Fibroblast of lung (primary cell): ENCODE measurements around the gene NRXN2. TPM values are rescaled to one million over a fixed set of nuclear protein-coding genes. Genes with fewer than 3 reads are reported as not detected.

ENCODE experiments used
- DNase-seq, 2 donors: peaks; one replicate each; pipeline versions ENCODE4 v3.0.0 to v3.0.0-alpha.2; 2010; ENCODE audit warnings: low read depth in 2 of 2
- H2AFZ ChIP-seq: 2 replicates; pipeline ENCODE4 v1.5.1; 2012; ENCODE audit warnings: low read length, control low read depth, inconsistent platforms
- H3K27ac ChIP-seq: 2 replicates; pipeline ENCODE4 v1.5.1; 2011; ENCODE audit warnings: low read length, control low read depth; ENCODE audit not compliant: insufficient read depth
- H3K27me3 ChIP-seq: 2 replicates; pipeline ENCODE4 v1.5.1; 2011; ENCODE audit warnings: mild to moderate bottlenecking, low read length; ENCODE audit not compliant: control insufficient read depth, insufficient read depth
- H3K36me3 ChIP-seq: 2 replicates; pipeline ENCODE4 v1.5.1; 2011; ENCODE audit warnings: low read length; ENCODE audit not compliant: control insufficient read depth, insufficient read depth
- H3K4me1 ChIP-seq: 2 replicates; pipeline ENCODE4 v1.5.1; 2011; ENCODE audit warnings: low read length; ENCODE audit not compliant: control insufficient read depth, insufficient read depth; ENCODE audit errors: extremely low read depth
- H3K4me2 ChIP-seq: 2 replicates; pipeline ENCODE4 v1.5.1; 2011; ENCODE audit warnings: low read length, control low read depth; ENCODE audit not compliant: insufficient read depth; ENCODE audit errors: extremely low read depth
- H3K4me3 ChIP-seq, 4 experiments: fragments of 200-600 bp in 1 of 4; sonication (generic) in 1 of 4; replicated peaks in 1 of 4; 2 replicates each; pipeline ENCODE4 v1.5.1; 2011 to 2016; ENCODE audit warnings: low read length in 4 of 4, low read depth in 3 of 4, mild to moderate bottlenecking in 3 of 4, control low read depth in 2 of 4, inconsistent platforms in 1 of 4, mixed read lengths in 1 of 4; ENCODE audit not compliant: insufficient read depth in 1 of 4; ENCODE audit errors: control extremely low read depth in 1 of 4
- H3K79me2 ChIP-seq: 2 replicates; pipeline ENCODE4 v1.5.1; 2012; ENCODE audit warnings: mild to moderate bottlenecking, low read length, inconsistent platforms; ENCODE audit not compliant: control insufficient read depth, insufficient read depth
- H3K9ac ChIP-seq: 2 replicates; pipeline ENCODE4 v1.5.1; 2011; ENCODE audit warnings: mild to moderate bottlenecking, low read length, control low read depth; ENCODE audit not compliant: insufficient read depth
- H3K9me3 ChIP-seq: 2 replicates; pipeline ENCODE4 v1.5.1; 2012; ENCODE audit warnings: low read depth, low read length; ENCODE audit not compliant: control insufficient read depth, insufficient read depth
- H4K20me1 ChIP-seq: 2 replicates; pipeline ENCODE4 v1.5.1; 2011; ENCODE audit warnings: low read length; ENCODE audit not compliant: control insufficient read depth, insufficient read depth; ENCODE audit errors: extremely low read depth
- CTCF ChIP-seq, 2 donors: IDR thresholded peaks in 1 of 2; conservative IDR thresholded peaks in 1 of 2; 1 replicate in 1 of 2; 2 replicates in 1 of 2; pipeline ENCODE4 v1.5.1; 2011 to 2012; ENCODE audit warnings: low read length in 2 of 2, control low read depth in 1 of 2, inconsistent platforms in 1 of 2, low read depth in 1 of 2, mild to moderate bottlenecking in 1 of 2
- EZH2 ChIP-seq: IDR thresholded peaks from 2 replicates; pipeline ENCODE4 v1.5.1; 2012; ENCODE audit warnings: low read length, control low read depth, mild to moderate bottlenecking; ENCODE audit errors: missing control alignments
- polyA plus RNA-seq, 2 donors: library from polyadenylated mRNA; depleted of rRNA in 1 of 2; stranded (reverse) in 1 of 2; unstranded in 1 of 2; fragments of >200 nt; gene quantifications; 2 replicates each; pipeline ENCODE4 v1.2.1, GENCODE V29; 2011 to 2012; ENCODE audit warnings: missing spikeins in 1 of 2
- total RNA-seq: library from RNA; depleted of rRNA; stranded (reverse); fragments of >200 nt; gene quantifications from 2 replicates; pipeline ENCODE4 v1.2.1, GENCODE V29; 2014

NRXN2 gene
- total and polyA plus RNA-seq, 2 donors (not counting 1 experiment from before 2014, with no cell fraction given): under 0.01 to 0.75 TPM

GRCh38 chr11:64728757-64729365, 5.9 kb upstream of the NRXN2 start:
- Histone ChIP-seq H2AFZ (no peak overlapping the region), H3K79me2 (no peaks in the 10 kb centered on the region), H3K4me3 (no peak overlapping the region), H3K9ac (no peak overlapping the region), H3K27me3 (peaks cover 2% of the 10 kb centered on the region), H3K9me3 (no peaks in the 10 kb centered on the region), H3K4me2 (no peak overlapping the region), H3K36me3 (no peaks in the 10 kb centered on the region), H3K27ac (no peak overlapping the region), H3K4me1 (no peaks in the 10 kb centered on the region), H4K20me1 (no peaks in the 10 kb centered on the region)
- no peak for DNase-seq
- TF ChIP-seq CTCF (conservative IDR thresholded peaks at IDR 0.05 in 1 of 2, IDR thresholded peaks at IDR 0.05 in 1 of 2; ENCODE audit: low read depth in 1 of 2, low read length in 2 of 2) (no peak), EZH2 (no peak)

GRCh38 chr11:64726867-64727530, 4.0 kb upstream of the NRXN2 start:
- Histone ChIP-seq H3K9me3 (no peaks in the 10 kb centered on the region), H3K27me3 (peaks cover 2% of the 10 kb centered on the region)

More at GRCh38 chr11:64726867-64727530, 4.0 kb upstream of the NRXN2 start:
- no peak for DNase-seq
- H3K79me2 ChIP-seq: no peaks in the 10 kb centered on the region
- H3K36me3 ChIP-seq: no peaks in the 10 kb centered on the region
- no peaks in the 10 kb centered on the region for H4K20me1 ChIP-seq
- TF ChIP-seq EZH2 (no peak), CTCF (conservative IDR thresholded peaks at IDR 0.05 in 1 of 2, IDR thresholded peaks at IDR 0.05 in 1 of 2; ENCODE audit: low read depth in 1 of 2, low read length in 2 of 2) (no peak)
- no peak overlapping the region for H3K4me3 ChIP-seq
- no peak overlapping the region for H3K9ac ChIP-seq
- no peak overlapping the region for H2AFZ ChIP-seq
- no peaks in the 10 kb centered on the region for H3K4me1 ChIP-seq
- no peak overlapping the region for H3K27ac ChIP-seq
- no peak overlapping the region for H3K4me2 ChIP-seq
